ENCODE measurements around the gene AHRR.

- no peak for TF ChIP-seq CTCF (IDR thresholded peaks at IDR 0.05)
- no peak for TF ChIP-seq POLR2A (IDR thresholded peaks at IDR 0.05)
Measured at GRCh38 chr5:390623-391491, 69.3 kb downstream of the AHRR start.
